PC-3 (cell line): ENCODE data around the gene PEX5L.

ENCODE experiments used
- CTCF ChIP-seq: fragments of 300-600 bp; sonication (generic); conservative IDR thresholded peaks from 2 replicates; pipeline ENCODE4 v1.5.1; 2017; ENCODE audit warnings: antibody characterized with exemption, low read depth, mild to moderate bottlenecking, low read length
- EZH2 ChIP-seq: fragments of 300-600 bp; sonication (generic); IDR thresholded peaks from one replicate; pipeline ENCODE4 v1.6.1; 2017; ENCODE audit warnings: antibody characterized with exemption, mild to moderate bottlenecking, low read length; ENCODE audit not compliant: unreplicated experiment
- EZH2phosphoT487 ChIP-seq: fragments of 300-600 bp; sonication (generic); IDR thresholded peaks from 2 replicates; pipeline ENCODE4 v1.6.1; 2018; ENCODE audit warnings: mild to moderate bottlenecking, antibody characterized with exemption, low read length, borderline replicate concordance

- TF ChIP-seq CTCF (peak; percentile 48; the same call in 1 of the 2 replicates), EZH2phosphoT487 (no peak), EZH2 (no peak)
Measured at GRCh38 chr3:180063783-180064182, 27.0 kb upstream of the PEX5L start.
